RWPE2 (cell line): ENCODE results near the gene TMEM231.
A peak's percentile ranks its signal among the peaks of the same experiment; 100 is the strongest.
"Not testable (repeated sequence)": the region's sequence is repeated elsewhere in the genome, so short reads cannot be mapped to it uniquely, and the experiment has no call there.

Experiments
- ATAC-seq: fragments of 200-7000 bp; cut with Tn5 transposase; 3 replicates; pipeline ENCODE4 v1.9.1; 2021; ENCODE audit warnings: low read depth
- DNase-seq: peaks from one replicate; pipeline ENCODE4 v3.0.0-alpha.2; 2020; ENCODE audit warnings: low spot score
- H3K27ac ChIP-seq: fragments of 450-650 bp; 2 replicates; pipeline ENCODE4 v1.5.1; 2017; ENCODE audit warnings: mild to moderate bottlenecking; ENCODE audit not compliant: poor library complexity, severe bottlenecking
- H3K27me3 ChIP-seq: fragments of 250-450 bp; sonication (Bioruptor Pico); 2 replicates; pipeline ENCODE4 v1.5.1; 2021; ENCODE audit warnings: mild to moderate bottlenecking, moderate library complexity; ENCODE audit not compliant: insufficient read depth, poor library complexity, severe bottlenecking
- H3K36me3 ChIP-seq: fragments of 250-450 bp; sonication (Bioruptor Pico); 2 replicates; pipeline ENCODE4 v1.5.1; 2020; ENCODE audit warnings: low read depth, mild to moderate bottlenecking, moderate library complexity
- H3K4me1 ChIP-seq: fragments of 250-450 bp; sonication (Bioruptor Pico); 2 replicates; pipeline ENCODE4 v1.5.1; 2021; ENCODE audit warnings: mild to moderate bottlenecking, moderate library complexity; ENCODE audit not compliant: insufficient read depth, poor library complexity, severe bottlenecking
- H3K4me3 ChIP-seq: fragments of 250-450 bp; sonication (Bioruptor Pico); 2 replicates; pipeline ENCODE4 v1.5.1; 2021; ENCODE audit warnings: mild to moderate bottlenecking, moderate library complexity; ENCODE audit not compliant: severe bottlenecking
- H3K9me3 ChIP-seq: fragments of 250-450 bp; sonication (Bioruptor Pico); 2 replicates; pipeline ENCODE4 v1.5.1; 2021; ENCODE audit warnings: mild to moderate bottlenecking, moderate library complexity; ENCODE audit not compliant: severe bottlenecking
- CTCF ChIP-seq: fragments of 450-650 bp; IDR thresholded peaks from one replicate; pipeline ENCODE4 v1.5.1; 2017; ENCODE audit warnings: mild to moderate bottlenecking, moderate library complexity; ENCODE audit not compliant: poor library complexity, severe bottlenecking

TMEM231 gene

GRCh38 chr16:75558846-75559401, 2.9 kb upstream of the TMEM231 start:
- H3K4me3 ChIP-seq: no peak overlapping the region
- ATAC-seq (no peak), DNase-seq (no peak)
- H3K9me3 ChIP-seq: no peaks in the 10 kb centered on the region
- H3K27me3 ChIP-seq: no peaks in the 10 kb centered on the region
- no peaks in the 10 kb centered on the region for H3K36me3 ChIP-seq
- no peak overlapping the region for H3K27ac ChIP-seq
- H3K4me1 ChIP-seq: peaks cover 7% of the 10 kb centered on the region
- no peak for TF ChIP-seq CTCF

GRCh38 chr16:75556431-75556950, 439 bp upstream of the TMEM231 start:
- ATAC-seq (no peak), DNase-seq (no peak)
- H3K27me3 ChIP-seq: no peaks in the 10 kb centered on the region
- TF ChIP-seq CTCF: no peak
- peaks cover 7% of the 10 kb centered on the region for H3K4me1 ChIP-seq
- H3K4me3 ChIP-seq: peak overlapping the region; percentile 55
- no peaks in the 10 kb centered on the region for H3K9me3 ChIP-seq
- H3K36me3 ChIP-seq: no peaks in the 10 kb centered on the region
- H3K27ac ChIP-seq: peak overlapping the region; percentile 58

- Histone ChIP-seq H3K4me3 (peak overlapping the region; percentile 55), H3K9me3 (no peaks in the 10 kb centered on the region), H3K36me3 (no peaks in the 10 kb centered on the region), H3K4me1 (peaks cover 7% of the 10 kb centered on the region), H3K27me3 (no peaks in the 10 kb centered on the region), H3K27ac (peak overlapping the region; percentile 58)
- ATAC-seq: peak; percentile 84
- peak; percentile 2 for TF ChIP-seq CTCF
- peak; percentile 95 for DNase-seq
Measured at GRCh38 chr16:75555213-75555706, 792 bp downstream of the TMEM231 start.

- H3K27ac ChIP-seq: no peak overlapping the region
- no peaks in the 10 kb centered on the region for H3K27me3 ChIP-seq
- ATAC-seq (no peak), DNase-seq (no peak)
- no peak overlapping the region for H3K4me3 ChIP-seq
- TF ChIP-seq CTCF: no peak
- no peaks in the 10 kb centered on the region for H3K9me3 ChIP-seq
- H3K36me3 ChIP-seq: no peaks in the 10 kb centered on the region
- H3K4me1 ChIP-seq: peaks cover 7% of the 10 kb centered on the region
Measured at GRCh38 chr16:75552951-75553350, 3.1 kb downstream of the TMEM231 start.

GRCh38 chr16:75550211-75550662, 5.8 kb downstream of the TMEM231 start:
- no peaks in the 10 kb centered on the region for H3K36me3 ChIP-seq
- H3K27me3 ChIP-seq: no peaks in the 10 kb centered on the region
- no peak for ATAC-seq
- H3K4me1 ChIP-seq: peaks cover 4% of the 10 kb centered on the region
- no peak for DNase-seq
- H3K4me3 ChIP-seq: no peak overlapping the region
- no peak for TF ChIP-seq CTCF
- H3K9me3 ChIP-seq: no peaks in the 10 kb centered on the region
- no peak overlapping the region for H3K27ac ChIP-seq

GRCh38 chr16:75548456-75548855, 7.6 kb downstream of the TMEM231 start:
- not testable (repeated sequence) for DNase-seq, H3K4me3 ChIP-seq, H3K27me3 ChIP-seq

More at GRCh38 chr16:75548456-75548855, 7.6 kb downstream of the TMEM231 start:
- not testable (repeated sequence) for H3K4me1 ChIP-seq, H3K36me3 ChIP-seq, H3K9me3 ChIP-seq, ATAC-seq, H3K27ac ChIP-seq
